ENCODE data around the gene AURKB. TPM values are rescaled to one million over a fixed set of nuclear protein-coding genes. Genes with fewer than 3 reads are reported as not detected.
A peak's percentile ranks its signal among the peaks of the same experiment; 100 is the strongest.

The AURKB gene
- total and polyA plus RNA-seq, 2 of the 13 experiments (the other 11 are each of a cell fraction or from before 2014, with no cell fraction given), result 29.5 to 75.3 TPM

GRCh38 chr17:8212312-8213180 is 2.2 kb upstream of the AURKB start (continued):
- TF ChIP-seq AKNA (CRISPR knock-in tag; IDR thresholded peaks at IDR 0.05; ENCODE audit: borderline replicate concordance), result no peak
- 0 out of 2 replicates have a peak, but pooled peaks have one; percentile 35 for TF ChIP-seq ZBTB37 (CRISPR knock-in tag; IDR thresholded peaks at IDR 0.05)
- no peak for TF ChIP-seq LCORL (IDR thresholded peaks at IDR 0.05)
- peak; percentile 46 for TF ChIP-seq LCORL (CRISPR knock-in tag; IDR thresholded peaks at IDR 0.05)
- TF ChIP-seq ZNF563 (CRISPR knock-in tag; IDR thresholded peaks at IDR 0.05), result no peak
- TF ChIP-seq ZNF136 (CRISPR knock-in tag; IDR thresholded peaks at IDR 0.05; ENCODE audit: low read depth), result no peak
- 0 out of 2 replicates have a peak, but pooled peaks have one; percentile 28 for TF ChIP-seq ZNF292 (CRISPR knock-in tag; IDR thresholded peaks at IDR 0.05; ENCODE audit: borderline replicate concordance, low read depth)
- TF ChIP-seq ZNF781 (CRISPR knock-in tag; IDR thresholded peaks at IDR 0.05; ENCODE audit: borderline replicate concordance, not compliant biosample characterization), result no peak
- no peak; the same call in 1 of the 2 replicates for TF ChIP-seq ZBTB4 (CRISPR knock-in tag; IDR thresholded peaks at IDR 0.05; ENCODE audit: borderline replicate concordance)
- TF ChIP-seq RNF2 (conservative IDR thresholded peaks at IDR 0.05; ENCODE audit: low read depth), result no peak
- TF ChIP-seq HOXA5 (CRISPR knock-in tag; IDR thresholded peaks at IDR 0.05), result 0 out of 2 replicates have a peak, but pooled peaks have one; percentile 44
- TF ChIP-seq ARID5B (CRISPR knock-in tag; IDR thresholded peaks at IDR 0.05), result peak; percentile 87
- TF ChIP-seq HOXA3 (CRISPR knock-in tag; IDR thresholded peaks at IDR 0.05), result peak; percentile 82

Measured in HepG2 (cell line).